NCI-H2196 (cell line): ENCODE measurements around the gene EID3.
A peak's percentile ranks its signal among the peaks of the same experiment; 100 is the strongest.
"Not testable (repeated sequence)": the region's sequence is repeated elsewhere in the genome, so short reads cannot be mapped to it uniquely, and the experiment has no call there.

Experiments
- DNase-seq: peaks from one replicate; lab custom pipeline; 2025; ENCODE audit not compliant: unreplicated experiment; lab: John Stamatoyannopoulos, UW

Gene EID3

GRCh38 chr12:104303538-104304151, at the start of gene EID3:
Gene EID3 (plus strand): TSS chr12:104303739. CDS start chr12:104303935, 196 bp downstream.
- no peak for DNase-seq

DNA sequence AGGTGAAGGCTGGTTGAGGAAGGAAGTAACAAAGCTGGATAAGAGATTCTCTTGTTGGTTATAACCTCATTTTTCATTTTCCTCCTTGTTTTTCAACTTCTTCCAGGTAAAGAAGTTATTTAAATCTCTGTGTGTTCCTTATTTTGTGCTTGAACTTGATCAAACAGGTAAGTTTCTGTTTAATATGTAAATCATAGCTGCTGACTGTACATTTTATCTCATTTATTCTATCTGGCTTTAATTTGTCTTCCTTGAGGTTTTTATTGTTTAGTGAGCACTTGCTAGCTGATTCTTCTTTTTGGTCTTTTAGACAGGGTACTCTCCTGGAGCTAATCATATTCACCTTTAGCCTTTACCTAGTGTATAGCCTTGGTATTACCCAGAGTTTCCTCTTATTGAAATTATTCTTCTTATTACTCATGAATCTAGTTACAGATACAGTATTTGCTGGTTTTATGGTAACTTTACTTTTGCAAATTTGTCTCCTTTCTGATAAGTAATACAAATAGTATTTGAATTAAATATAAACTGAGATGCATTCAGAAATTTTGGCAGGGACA, 45.5 kb upstream of the EID3 start:
- DNase-seq, result no peak

DNA sequence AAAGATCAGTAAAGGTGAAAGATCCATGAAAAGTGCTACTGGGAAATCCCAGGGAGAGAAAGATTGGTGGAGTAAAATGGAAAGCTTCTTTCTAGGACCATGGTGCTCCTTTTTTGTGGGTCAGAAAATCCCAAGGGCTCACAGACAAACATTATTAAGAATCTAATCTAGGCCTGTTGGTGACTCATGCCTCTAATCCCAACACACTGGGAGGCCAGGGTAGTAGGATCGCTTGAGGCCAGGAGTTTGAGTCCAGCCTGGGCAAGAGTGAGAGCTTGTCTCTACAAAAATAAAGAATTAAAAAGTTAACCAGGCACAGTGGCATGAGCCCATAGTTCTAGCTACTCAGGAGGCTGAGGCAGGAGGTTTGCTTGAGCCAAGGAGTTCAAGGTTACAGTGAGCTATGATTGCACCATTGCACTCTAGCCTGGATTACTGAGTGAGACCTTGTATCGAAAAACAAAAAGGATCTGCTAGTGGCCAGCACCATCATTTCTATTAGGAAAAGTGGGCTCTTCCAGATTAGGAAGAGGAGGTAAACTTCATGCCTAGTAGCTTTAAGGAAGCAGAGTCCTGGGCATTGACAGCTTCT, 45.0 kb upstream of the EID3 start:
- DNase-seq, result no peak

GRCh38 chr12:104263026-104263425, 40.5 kb upstream of the EID3 start:
- DNase-seq, result no peak

- peak; percentile 37 for DNase-seq
Observed at GRCh38 chr12:104263580-104264358, 39.8 kb upstream of the EID3 start.

DNA sequence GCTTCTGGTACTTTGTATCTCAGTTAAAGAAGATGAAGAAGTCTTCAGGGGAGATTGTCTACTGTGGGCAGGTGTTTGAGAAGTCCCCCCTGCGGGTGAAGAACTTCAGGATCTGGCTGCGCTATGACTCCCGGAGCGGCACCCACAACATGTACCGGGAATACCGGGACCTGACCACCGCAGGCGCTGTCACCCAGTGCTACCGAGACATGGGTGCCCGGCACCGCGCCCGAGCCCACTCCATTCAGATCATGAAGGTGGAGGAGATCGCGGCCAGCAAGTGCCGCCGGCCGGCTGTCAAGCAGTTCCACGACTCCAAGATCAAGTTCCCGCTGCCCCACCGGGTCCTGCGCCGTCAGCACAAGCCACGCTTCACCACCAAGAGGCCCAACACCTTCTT, 38.1 kb upstream of the EID3 start:
- not testable (repeated sequence) for DNase-seq

- DNase-seq, result no peak
Observed at GRCh38 chr12:104272938-104273337, 30.6 kb upstream of the EID3 start.

- DNase-seq, result no peak
Observed at GRCh38 chr12:104273503-104273902, 30.0 kb upstream of the EID3 start.

DNA sequence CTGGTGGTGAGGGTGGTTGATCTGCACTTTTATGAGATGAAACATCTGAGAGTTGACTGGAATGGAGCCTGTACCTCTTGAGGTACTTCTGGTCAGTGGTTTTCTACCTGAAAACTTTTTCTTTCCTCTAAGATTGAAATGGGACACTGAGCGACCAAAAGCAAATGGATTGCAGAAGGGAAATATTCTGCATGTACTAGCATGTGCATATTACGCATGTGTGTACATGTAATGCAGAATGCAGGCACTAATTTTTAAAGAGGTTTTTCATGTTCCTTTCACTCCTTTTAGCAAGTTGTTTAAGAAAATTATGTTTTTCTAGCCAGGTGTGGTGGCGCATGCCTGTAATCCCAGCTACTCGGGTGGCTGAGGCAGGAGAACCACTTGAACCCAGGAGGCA, 28.7 kb upstream of the EID3 start:
- DNase-seq, result no peak

DNA sequence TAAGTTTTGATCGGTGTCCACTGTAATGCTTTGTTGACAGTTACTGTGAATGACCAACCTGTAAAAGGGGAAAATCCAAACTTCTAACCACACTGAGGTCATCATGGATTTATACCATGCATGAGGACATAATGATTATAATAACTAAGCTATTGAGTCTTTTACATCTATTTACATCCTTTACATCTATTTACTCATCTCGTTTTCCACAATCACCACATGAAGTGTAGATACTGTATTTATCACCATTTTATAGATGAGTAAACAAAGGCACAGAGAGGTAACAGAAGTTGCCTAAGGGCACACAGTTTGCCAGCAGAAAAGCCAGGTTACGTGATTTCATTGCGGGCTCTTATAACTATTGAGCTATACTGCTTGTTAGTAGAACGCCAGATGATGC, 27.9 kb upstream of the EID3 start:
- no peak for DNase-seq

- peak; percentile 70 for DNase-seq
Observed at GRCh38 chr12:104276273-104277131, 27.0 kb upstream of the EID3 start.

DNA sequence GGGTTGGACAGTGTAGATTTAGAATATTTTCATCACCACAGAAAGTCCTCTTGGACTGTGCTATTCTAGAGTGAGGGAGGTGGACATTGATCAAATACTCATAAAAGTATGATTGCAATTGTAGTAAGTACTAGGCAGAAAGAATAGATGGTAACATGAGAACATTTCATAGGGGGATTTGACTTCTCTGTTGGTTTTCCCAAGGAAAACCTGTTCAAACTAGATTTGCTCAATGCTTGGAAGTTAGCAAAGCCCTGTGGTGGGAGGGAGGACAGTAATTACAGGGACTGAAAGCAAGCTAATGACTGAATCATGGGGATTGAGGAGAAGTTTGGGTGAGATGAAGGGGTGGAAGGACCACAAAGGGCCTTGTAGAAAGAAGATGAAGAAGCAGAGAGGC, 24.4 kb upstream of the EID3 start:
- no peak for DNase-seq

- no peak for DNase-seq
Observed at GRCh38 chr12:104280111-104280510, 23.4 kb upstream of the EID3 start.

GRCh38 chr12:104280717-104281458, 22.7 kb upstream of the EID3 start:
- no peak for DNase-seq

DNA sequence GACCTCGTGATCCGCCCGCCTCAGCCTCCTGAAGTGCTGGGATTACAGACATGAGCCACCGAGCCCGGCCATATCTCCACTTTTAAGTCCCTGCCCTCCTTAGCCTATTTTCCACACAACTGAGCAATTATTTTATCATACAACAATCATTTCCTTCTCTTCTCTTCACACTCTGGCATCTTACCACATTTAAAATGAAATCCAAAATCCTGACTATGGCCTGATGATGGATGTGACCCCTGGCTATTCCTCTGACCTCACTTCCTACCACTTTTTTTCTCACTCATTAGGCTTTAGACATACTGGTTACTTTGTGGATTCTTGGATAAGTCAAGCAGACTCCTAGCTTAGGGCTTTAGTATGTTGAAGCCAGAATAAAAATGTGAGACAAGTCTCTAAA, 21.9 kb upstream of the EID3 start:
- DNase-seq, result no peak

DNA sequence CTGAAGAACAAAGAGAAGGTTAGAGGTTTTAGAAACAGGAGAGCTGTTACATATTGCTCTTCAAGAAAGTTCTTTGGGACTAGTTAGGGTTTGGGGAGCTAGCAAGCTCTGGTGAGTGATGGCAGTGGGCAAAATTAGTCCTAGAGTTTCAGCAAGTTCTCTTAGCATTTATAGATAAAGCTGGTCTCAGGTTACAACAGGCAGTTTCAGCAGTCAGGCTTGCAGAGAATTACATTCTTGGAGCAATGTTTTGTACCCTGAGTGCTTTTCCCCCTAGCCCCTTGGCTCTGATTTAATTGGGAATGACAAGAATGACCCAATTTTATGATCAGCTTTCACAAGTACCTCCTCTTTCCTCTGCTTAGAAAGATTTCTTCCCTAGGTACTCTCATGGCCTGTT, 21.4 kb upstream of the EID3 start:
- no peak for DNase-seq

GRCh38 chr12:104285740-104286515, 17.6 kb upstream of the EID3 start:
- DNase-seq, result peak; percentile 37

DNA sequence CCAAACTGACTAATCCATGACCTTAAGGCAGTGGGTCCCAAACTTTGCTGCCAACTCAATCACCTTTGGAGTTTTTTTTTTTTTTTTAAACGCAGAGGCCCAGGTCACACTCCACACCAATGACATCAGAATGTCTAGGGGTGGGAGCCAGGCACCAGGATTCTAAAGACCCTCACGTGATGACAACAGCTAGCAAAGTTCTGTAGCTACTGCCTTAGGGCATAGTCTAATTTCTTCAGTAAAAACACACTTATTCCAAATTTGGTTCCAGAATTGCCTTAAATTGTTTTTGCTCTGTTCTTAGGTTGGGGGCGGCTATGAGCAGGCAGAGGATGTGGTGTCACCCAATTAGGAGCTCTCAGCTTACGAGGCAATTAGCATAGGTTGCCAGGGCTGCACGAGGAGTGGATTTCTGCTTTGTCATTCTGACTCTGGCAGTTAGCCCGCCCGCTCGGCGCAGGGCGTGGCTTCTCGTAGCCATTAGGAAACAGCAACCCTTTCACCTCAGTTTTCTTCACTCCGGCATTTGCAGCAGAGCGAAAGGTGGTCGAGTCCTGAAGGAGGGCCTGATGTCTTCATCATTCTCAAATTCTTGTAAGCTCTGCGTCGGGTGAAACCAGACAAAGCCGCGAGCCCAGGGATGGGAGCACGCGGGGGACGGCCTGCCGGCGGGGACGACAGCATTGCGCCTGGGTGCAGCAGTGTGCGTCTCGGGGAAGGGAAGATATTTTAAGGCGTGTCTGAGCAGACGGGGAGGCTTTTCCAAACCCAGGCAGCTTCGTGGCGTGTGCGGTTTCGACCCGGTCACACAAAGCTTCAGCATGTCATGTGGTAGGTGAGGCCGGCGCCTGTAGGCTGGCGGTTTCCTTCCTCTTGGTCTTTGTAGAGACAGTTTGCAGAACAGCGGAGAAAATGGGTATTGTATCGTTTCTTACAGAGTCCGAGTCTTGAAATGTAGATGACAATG, 16.7 kb upstream of the EID3 start:
- DNase-seq, result peak; percentile 94
